Right lung (tissue), 5 donors: ENCODE results near the gene UBE2V1. TPM values are rescaled to one million over a fixed set of nuclear protein-coding genes. Genes with fewer than 3 reads are reported as not detected.
"Not testable (repeated sequence)": the region's sequence is repeated elsewhere in the genome, so short reads cannot be mapped to it uniquely, and the experiment has no call there.

ENCODE experiments used
- DNase-seq, 2 donors: peaks; one replicate each; pipeline ENCODE4 v3.0.0-alpha.2; 2013
- polyA plus RNA-seq, 5 donors: library from polyadenylated mRNA; unstranded; fragments of 120-200 nt; gene quantifications; one replicate each; pipeline versions ENCODE4 v1.2.1 to v1.2.3, GENCODE V29; 2013; ENCODE audit warnings: inconsistent platforms in 1 of 5, low replicate concordance in 1 of 5; ENCODE audit not compliant: insufficient read length in 5 of 5, insufficient read depth in 1 of 5

Gene UBE2V1
- polyA plus RNA-seq, 5 donors = 130 to 165 (median 154) TPM

GRCh38 chr20:50140339-50140859, 27.4 kb upstream of the UBE2V1 start:
- DNase-seq = no peak

GRCh38 chr20:50138479-50139393, 25.8 kb upstream of the UBE2V1 start:
- no peak for DNase-seq

- no peak for DNase-seq
These were observed 25.1 kb upstream of the UBE2V1 start for GRCh38 chr20:50138120-50138478.

GRCh38 chr20:50137702-50138101, 24.8 kb upstream of the UBE2V1 start:
- DNase-seq = not testable (repeated sequence)

- DNase-seq = no peak
These were observed 24.1 kb upstream of the UBE2V1 start for GRCh38 chr20:50136822-50137599.

GRCh38 chr20:50135157-50135556, 22.2 kb upstream of the UBE2V1 start:
- not testable (repeated sequence) for DNase-seq

GRCh38 chr20:50133474-50134217, 20.7 kb upstream of the UBE2V1 start:
- DNase-seq = no peak

- DNase-seq = no peak
These were observed 20.1 kb upstream of the UBE2V1 start for GRCh38 chr20:50133041-50133440.

- DNase-seq = no peak
These were observed 18.0 kb upstream of the UBE2V1 start for GRCh38 chr20:50130995-50131394.

- DNase-seq = no peak
These were observed 17.4 kb upstream of the UBE2V1 start for GRCh38 chr20:50130356-50130723.

GRCh38 chr20:50129662-50130355, 16.9 kb upstream of the UBE2V1 start:
- no peak for DNase-seq

- DNase-seq = no peak
These were observed 15.6 kb upstream of the UBE2V1 start for GRCh38 chr20:50128520-50128905.

- DNase-seq = no peak
These were observed 14.9 kb upstream of the UBE2V1 start for GRCh38 chr20:50127587-50128519.

- DNase-seq = no peak
These were observed 13.7 kb upstream of the UBE2V1 start for GRCh38 chr20:50126662-50127061.

GRCh38 chr20:50125279-50125678, 12.3 kb upstream of the UBE2V1 start:
- no peak for DNase-seq

GRCh38 chr20:50124496-50124895, 11.5 kb upstream of the UBE2V1 start:
- DNase-seq = no peak

GRCh38 chr20:50123418-50123817, 10.5 kb upstream of the UBE2V1 start:
- DNase-seq = no peak

- no peak for DNase-seq
These were observed 9.8 kb upstream of the UBE2V1 start for GRCh38 chr20:50122763-50123162.

GRCh38 chr20:50121858-50122271, 8.9 kb upstream of the UBE2V1 start:
- no peak for DNase-seq
